Keratinocyte (primary cell): ENCODE measurements around the gene CACNA1H. TPM values are rescaled to one million over a fixed set of nuclear protein-coding genes. Genes with fewer than 3 reads are reported as not detected.

Experiments
- DNase-seq: peaks from one replicate; pipeline ENCODE4 v3.0.0-alpha.2; 2011; ENCODE audit warnings: low read depth, missing footprints, low spot score
- FAIRE-seq: peaks from 2 replicates; lab custom pipeline; 2011; peaks lifted over from hg19 to GRCh38; lab: Jason Lieb, UNC
- H2AFZ ChIP-seq: 2 replicates; pipeline ENCODE4 v1.6.0; 2012; ENCODE audit warnings: low read length, control low read depth, inconsistent platforms; ENCODE audit not compliant: control insufficient read depth
- H3K27ac ChIP-seq: 2 replicates; pipeline ENCODE4 v1.5.1; 2011; ENCODE audit warnings: low read length; ENCODE audit not compliant: control insufficient read depth, insufficient read depth
- H3K27me3 ChIP-seq: 3 replicates; pipeline ENCODE4 v1.6.0; 2011; ENCODE audit warnings: low read length; ENCODE audit not compliant: control insufficient read depth, insufficient read depth; ENCODE audit errors: extremely low read depth
- H3K36me3 ChIP-seq, 2 experiments: 2 replicates in 1 of 2; 3 replicates in 1 of 2; pipeline ENCODE4 v1.5.1; 2011; ENCODE audit warnings: low read length in 2 of 2, mild to moderate bottlenecking in 1 of 2; ENCODE audit not compliant: control insufficient read depth in 2 of 2, insufficient read depth in 2 of 2; ENCODE audit errors: extremely low read depth in 1 of 2
- H3K4me1 ChIP-seq: 3 replicates; pipeline ENCODE4 v1.5.1; 2011; ENCODE audit warnings: low read length; ENCODE audit not compliant: control insufficient read depth, insufficient read depth; ENCODE audit errors: extremely low read depth
- H3K4me2 ChIP-seq: 3 replicates; pipeline ENCODE4 v1.6.0; 2011; ENCODE audit warnings: low read depth, low read length; ENCODE audit not compliant: control insufficient read depth, insufficient read depth; ENCODE audit errors: extremely low read depth
- H3K4me3 ChIP-seq, 3 experiments: fragments of 200-600 bp in 1 of 3; sonication (generic) in 1 of 3; 2 replicates in 2 of 3; 3 replicates in 1 of 3; pipeline ENCODE4 v1.5.1; 2011 to 2016; ENCODE audit warnings: low read length in 3 of 3, mild to moderate bottlenecking in 3 of 3, control low read depth in 2 of 3, inconsistent platforms in 1 of 3, low read depth in 1 of 3, mixed read lengths in 1 of 3, mixed run types in 1 of 3, moderate library complexity in 1 of 3; ENCODE audit not compliant: control insufficient read depth in 2 of 3, insufficient read depth in 2 of 3; ENCODE audit errors: extremely low read depth in 1 of 3
- H3K79me2 ChIP-seq: 2 replicates; pipeline ENCODE4 v1.6.0; 2012; ENCODE audit warnings: low read length; ENCODE audit not compliant: control insufficient read depth, insufficient read depth
- H3K9ac ChIP-seq: 3 replicates; pipeline ENCODE4 v1.6.0; 2011; ENCODE audit warnings: low read length; ENCODE audit not compliant: control insufficient read depth, insufficient read depth; ENCODE audit errors: extremely low read depth
- H3K9me1 ChIP-seq: 3 replicates; pipeline ENCODE4 v1.6.0; 2011; ENCODE audit warnings: low read length; ENCODE audit not compliant: control insufficient read depth, insufficient read depth; ENCODE audit errors: extremely low read depth
- H3K9me3 ChIP-seq: 2 replicates; pipeline ENCODE4 v1.5.1; 2012; ENCODE audit warnings: low read depth, low read length; ENCODE audit not compliant: control insufficient read depth
- H4K20me1 ChIP-seq: 3 replicates; pipeline ENCODE4 v1.6.0; 2011; ENCODE audit warnings: low read length; ENCODE audit not compliant: control insufficient read depth, insufficient read depth; ENCODE audit errors: extremely low read depth
- EZH2 ChIP-seq: IDR thresholded peaks from one replicate; pipeline ENCODE4 v1.6.1; 2012; ENCODE audit warnings: inconsistent platforms, mild to moderate bottlenecking, low read length, moderate library complexity
- dilution Hi-C: fragments of 300-500 bp; cut with MboI; formaldehyde crosslinking; loops from one replicate; pipeline ENCODE4 v1.7.0; 2020; ENCODE audit warnings: low sequenced_read_pairs; ENCODE audit not compliant: extremely low pct_ligation_motif_present
- polyA plus RNA-seq, 5 experiments: library from polyadenylated mRNA; depleted of rRNA in 3 of 5; stranded (reverse) in 3 of 5; stranded (forward) in 1 of 5; unstranded in 1 of 5; fragments of >200 nt; gene quantifications; 1 replicate in 1 of 5; 2 replicates in 3 of 5; 3 replicates in 1 of 5; pipeline versions ENCODE4 v1.2.1 to v1.2.3, GENCODE V29; 2011 to 2012; ENCODE audit warnings: missing spikeins in 2 of 5, low read depth in 1 of 5, low replicate concordance in 1 of 5
- TF ChIP-seq, protein P1 (sequence below), 3 experiments: IDR thresholded peaks in 1 of 3; conservative IDR thresholded peaks in 1 of 3; optimal IDR thresholded peaks in 1 of 3; 2 replicates in 2 of 3; 3 replicates in 1 of 3; pipeline versions ENCODE3 to v1.5.1; 2011; ENCODE audit warnings: low read length in 3 of 3, mild to moderate bottlenecking in 3 of 3, moderate library complexity in 2 of 3, control low read depth in 1 of 3, inconsistent platforms in 1 of 3; ENCODE audit not compliant: insufficient read depth in 2 of 3; ENCODE audit errors: extremely low read depth in 1 of 3

Gene CACNA1H
- polyA plus RNA-seq, 1 donor (not counting 4 experiments of a cell fraction or from before 2014, with no cell fraction given) = not detected

DNA sequence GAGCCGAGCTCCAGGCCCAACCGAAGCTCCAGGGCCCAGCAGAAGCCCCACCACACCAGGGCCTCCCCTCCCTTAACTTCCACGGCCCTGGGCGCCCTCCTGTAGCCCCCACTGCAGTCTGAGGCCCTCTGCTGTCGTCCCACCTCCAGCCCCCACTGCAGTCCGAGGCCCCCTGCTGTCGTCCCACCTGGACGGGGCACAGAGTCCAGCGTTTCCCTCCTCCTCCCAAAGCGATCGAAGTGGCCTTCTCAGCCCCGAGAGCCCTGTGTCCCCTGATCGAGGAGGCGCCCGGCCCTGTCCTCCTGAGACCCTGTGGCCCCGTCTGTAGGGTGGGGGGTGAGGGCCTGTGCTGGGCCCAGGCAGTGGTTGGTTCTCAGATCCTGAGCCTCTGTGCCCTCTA is 25.8 kb upstream of the CACNA1H start:
- Histone ChIP-seq H3K27ac (no peak overlapping the region), H3K9me1 (no peaks in the 10 kb centered on the region), H3K36me3 (no peaks in the 10 kb centered on the region), H2AFZ (no peak overlapping the region), H3K79me2 (no peaks in the 10 kb centered on the region), H3K4me2 (no peak overlapping the region), H3K9ac (no peak overlapping the region), H4K20me1 (no peaks in the 10 kb centered on the region), H3K9me3 (no peaks in the 10 kb centered on the region), H3K4me3 (no peak overlapping the region), H3K4me1 (no peaks in the 10 kb centered on the region), H3K27me3 (no peaks in the 10 kb centered on the region)
- dilution Hi-C loops = no loop called here
- no peak for TF ChIP-seq EZH2
- TF ChIP-seq, protein P1, sequence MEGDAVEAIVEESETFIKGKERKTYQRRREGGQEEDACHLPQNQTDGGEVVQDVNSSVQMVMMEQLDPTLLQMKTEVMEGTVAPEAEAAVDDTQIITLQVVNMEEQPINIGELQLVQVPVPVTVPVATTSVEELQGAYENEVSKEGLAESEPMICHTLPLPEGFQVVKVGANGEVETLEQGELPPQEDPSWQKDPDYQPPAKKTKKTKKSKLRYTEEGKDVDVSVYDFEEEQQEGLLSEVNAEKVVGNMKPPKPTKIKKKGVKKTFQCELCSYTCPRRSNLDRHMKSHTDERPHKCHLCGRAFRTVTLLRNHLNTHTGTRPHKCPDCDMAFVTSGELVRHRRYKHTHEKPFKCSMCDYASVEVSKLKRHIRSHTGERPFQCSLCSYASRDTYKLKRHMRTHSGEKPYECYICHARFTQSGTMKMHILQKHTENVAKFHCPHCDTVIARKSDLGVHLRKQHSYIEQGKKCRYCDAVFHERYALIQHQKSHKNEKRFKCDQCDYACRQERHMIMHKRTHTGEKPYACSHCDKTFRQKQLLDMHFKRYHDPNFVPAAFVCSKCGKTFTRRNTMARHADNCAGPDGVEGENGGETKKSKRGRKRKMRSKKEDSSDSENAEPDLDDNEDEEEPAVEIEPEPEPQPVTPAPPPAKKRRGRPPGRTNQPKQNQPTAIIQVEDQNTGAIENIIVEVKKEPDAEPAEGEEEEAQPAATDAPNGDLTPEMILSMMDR (optimal IDR thresholded peaks at IDR 0.05 in 1 of 3, IDR thresholded peaks at IDR 0.05 in 1 of 3, conservative IDR thresholded peaks at IDR 0.05 in 1 of 3; ENCODE audit: extremely low read depth in 1 of 3, insufficient read depth in 2 of 3, low read length in 3 of 3) = no peak
- DNase-seq = no peak
- no peak for FAIRE-seq

DNA sequence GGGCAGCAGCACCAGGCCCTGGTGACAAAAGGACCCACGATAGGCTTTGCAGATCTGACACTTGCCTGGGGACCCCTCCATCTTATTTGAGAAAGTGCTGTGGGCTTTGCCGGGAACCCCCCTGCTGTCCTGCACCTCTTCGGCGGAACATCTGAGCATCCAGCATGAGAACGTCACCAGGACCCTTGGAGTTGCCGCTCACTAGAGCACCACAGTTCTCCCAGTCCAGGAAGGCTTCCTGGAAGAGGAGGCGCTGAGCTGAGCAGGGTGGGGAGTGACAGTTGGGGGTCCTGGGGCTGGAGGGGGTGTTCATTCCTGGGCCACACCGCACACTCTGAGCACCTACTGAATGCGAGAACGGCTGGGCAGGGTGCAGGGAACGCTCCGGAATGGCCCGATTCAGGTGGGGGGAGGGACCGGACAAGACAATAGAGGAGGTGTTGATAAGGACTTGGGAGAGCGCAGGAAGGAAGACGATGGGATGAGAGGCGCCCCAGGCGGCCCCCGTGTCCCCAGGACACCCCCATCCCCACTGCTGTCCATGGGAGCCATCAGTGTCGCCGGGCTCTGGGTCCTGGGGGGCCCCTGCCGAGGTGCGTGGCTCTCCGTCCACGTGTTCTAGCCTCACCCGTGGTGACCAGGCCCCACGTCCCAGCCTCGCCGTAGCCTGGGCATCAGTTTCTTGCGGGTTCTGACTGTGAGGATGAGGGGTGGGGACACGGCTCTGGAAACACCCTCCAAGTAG is 24.8 kb upstream of the CACNA1H start:
- Histone ChIP-seq H3K9ac (no peak overlapping the region), H3K27me3 (no peaks in the 10 kb centered on the region), H3K36me3 (no peaks in the 10 kb centered on the region), H4K20me1 (no peaks in the 10 kb centered on the region), H3K27ac (no peak overlapping the region), H2AFZ (no peak overlapping the region), H3K4me2 (no peak overlapping the region), H3K4me3 (no peak overlapping the region), H3K9me3 (no peaks in the 10 kb centered on the region), H3K9me1 (no peaks in the 10 kb centered on the region), H3K79me2 (no peaks in the 10 kb centered on the region), H3K4me1 (no peaks in the 10 kb centered on the region)
- no peak for TF ChIP-seq EZH2
- TF ChIP-seq, protein P1 (optimal IDR thresholded peaks at IDR 0.05 in 1 of 3, IDR thresholded peaks at IDR 0.05 in 1 of 3, conservative IDR thresholded peaks at IDR 0.05 in 1 of 3; ENCODE audit: extremely low read depth in 1 of 3, insufficient read depth in 2 of 3, low read length in 3 of 3) = no peak
- DNase-seq = no peak
- no peak for FAIRE-seq
- dilution Hi-C loops = no loop called here
